DMS153 treated with DMSO at 0.1 percent for 48 hours (cell line): ENCODE results near the gene SUMO3.
A peak's percentile ranks its signal among the peaks of the same experiment; 100 is the strongest.

Source experiments
- DNase-seq: peaks from one replicate; lab custom pipeline; 2025; ENCODE audit not compliant: unreplicated experiment; lab: John Stamatoyannopoulos, UW

The SUMO3 gene

GRCh38 chr21:44804762-44805161 lies 13.1 kb downstream of the SUMO3 start:
- DNase-seq = no peak

GRCh38 chr21:44803651-44804050 lies 14.2 kb downstream of the SUMO3 start:
- DNase-seq = no peak

DNA sequence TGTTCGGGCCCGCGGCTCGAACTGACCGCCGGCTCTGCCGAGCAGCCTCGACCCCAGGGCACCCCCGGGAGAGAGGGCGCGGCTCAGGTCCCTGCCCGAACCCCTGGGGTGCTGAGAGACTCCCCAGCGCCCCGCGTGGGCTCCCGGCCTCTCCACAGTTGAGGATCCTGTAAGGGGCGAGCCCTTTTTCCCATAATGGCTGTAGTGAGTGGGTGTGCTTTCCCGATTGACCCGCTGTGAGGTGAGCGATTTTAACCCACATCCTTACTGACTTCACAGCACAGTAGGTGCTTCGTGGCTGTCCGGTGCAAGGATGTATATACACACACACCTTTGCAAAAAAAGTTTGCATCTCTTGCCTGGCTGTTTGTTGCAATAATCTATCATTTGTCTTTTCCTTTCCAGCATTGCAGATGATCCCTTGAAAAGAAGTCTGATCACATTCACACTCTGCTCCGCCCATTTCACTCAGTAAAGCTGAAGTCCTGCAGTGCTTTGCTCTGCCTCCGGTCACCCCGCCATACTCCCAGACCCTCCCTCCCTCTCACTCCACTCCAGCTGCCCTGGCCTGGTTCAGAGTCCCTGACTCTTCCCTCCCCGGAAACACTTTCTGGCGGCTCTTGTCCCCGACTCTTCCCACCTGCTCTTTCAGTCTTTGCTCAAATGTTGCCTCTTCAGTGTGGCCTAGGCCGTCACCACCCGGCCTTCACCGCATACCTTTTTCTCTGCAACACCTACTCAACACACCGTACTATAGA lies 15.3 kb downstream of the SUMO3 start:
- DNase-seq = no peak

DNA sequence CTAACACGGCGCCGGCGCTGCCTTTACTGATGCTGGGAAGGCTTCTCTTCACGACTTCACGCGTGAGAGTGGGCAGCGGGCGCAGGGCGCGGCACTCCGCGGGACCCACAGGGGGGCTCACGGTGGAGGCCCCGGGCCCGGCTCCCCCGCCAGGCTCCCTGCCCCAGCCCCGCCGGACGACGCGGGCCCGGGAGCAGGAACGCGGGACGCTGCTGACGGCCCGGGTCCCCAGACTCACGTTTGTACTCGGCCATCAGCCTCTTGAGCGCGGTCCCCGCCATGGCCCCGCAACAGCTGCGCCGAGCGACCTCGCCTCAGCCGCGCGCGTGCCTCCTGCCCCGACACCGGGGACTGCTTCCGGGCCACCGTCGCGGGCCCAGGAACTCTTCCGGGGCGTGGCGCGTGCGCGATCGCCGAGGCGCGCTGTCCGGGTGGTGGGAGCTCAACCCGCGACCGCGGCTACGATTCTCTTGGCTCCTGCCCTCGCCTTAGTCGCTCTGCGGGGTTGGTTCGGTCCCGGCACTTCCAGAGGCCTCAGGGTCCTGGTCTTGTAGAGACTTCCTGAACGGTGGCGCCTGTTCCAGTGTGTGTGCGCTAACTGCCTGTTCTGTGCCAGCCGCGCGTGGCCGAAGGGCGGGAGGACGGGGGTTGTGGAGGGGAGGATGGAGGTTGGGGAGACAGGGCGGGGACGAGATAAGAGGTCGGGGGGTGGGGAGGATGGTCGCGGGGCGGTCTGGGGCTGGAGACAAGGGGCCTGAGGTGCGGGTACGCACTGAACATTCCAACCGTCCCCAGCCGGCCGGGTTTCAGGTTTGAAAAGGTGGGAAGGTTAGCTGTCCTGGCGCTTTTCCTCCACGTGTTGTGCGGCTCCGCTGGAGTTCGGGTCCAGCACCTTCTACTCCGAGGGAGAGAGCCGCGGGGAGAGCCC lies 16.1 kb downstream of the SUMO3 start, which contains the start of gene UBE2G2:
UBE2G2 (minus strand) TSS at position 353 of the 928 bp plus-strand sequence; CDS start at position 281, 72 bp downstream.
- DNase-seq = peak; percentile 59

- DNase-seq = no peak
Observed at GRCh38 chr21:44800971-44801467, 16.8 kb downstream of the SUMO3 start.

- no peak for DNase-seq
Observed at GRCh38 chr21:44800103-44800502, 17.8 kb downstream of the SUMO3 start.

GRCh38 chr21:44799646-44800045 lies 18.2 kb downstream of the SUMO3 start:
- DNase-seq = no peak

DNA sequence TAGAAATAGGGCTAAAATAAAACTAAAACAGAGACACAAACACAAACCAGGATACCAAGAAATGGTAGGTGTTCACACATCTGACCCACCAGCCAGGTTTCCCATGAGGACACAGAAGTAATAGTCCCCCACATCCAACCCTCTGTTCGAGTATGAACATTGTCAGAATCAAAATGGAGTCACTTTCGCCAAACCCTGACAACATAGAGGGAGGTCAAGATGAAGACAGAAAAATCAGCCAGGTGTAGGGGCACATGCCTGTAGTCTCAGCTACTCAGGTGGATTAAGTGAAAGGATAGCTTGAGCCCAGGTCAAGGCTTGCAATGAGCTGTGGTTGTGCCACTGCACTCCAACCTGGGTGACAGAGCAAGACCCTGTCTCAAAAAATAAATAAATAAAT lies 20.1 kb downstream of the SUMO3 start:
- no peak for DNase-seq

GRCh38 chr21:44795342-44795741 lies 22.5 kb downstream of the SUMO3 start:
- no peak for DNase-seq

GRCh38 chr21:44793592-44794374 lies 24.1 kb downstream of the SUMO3 start:
- DNase-seq = no peak

DNA sequence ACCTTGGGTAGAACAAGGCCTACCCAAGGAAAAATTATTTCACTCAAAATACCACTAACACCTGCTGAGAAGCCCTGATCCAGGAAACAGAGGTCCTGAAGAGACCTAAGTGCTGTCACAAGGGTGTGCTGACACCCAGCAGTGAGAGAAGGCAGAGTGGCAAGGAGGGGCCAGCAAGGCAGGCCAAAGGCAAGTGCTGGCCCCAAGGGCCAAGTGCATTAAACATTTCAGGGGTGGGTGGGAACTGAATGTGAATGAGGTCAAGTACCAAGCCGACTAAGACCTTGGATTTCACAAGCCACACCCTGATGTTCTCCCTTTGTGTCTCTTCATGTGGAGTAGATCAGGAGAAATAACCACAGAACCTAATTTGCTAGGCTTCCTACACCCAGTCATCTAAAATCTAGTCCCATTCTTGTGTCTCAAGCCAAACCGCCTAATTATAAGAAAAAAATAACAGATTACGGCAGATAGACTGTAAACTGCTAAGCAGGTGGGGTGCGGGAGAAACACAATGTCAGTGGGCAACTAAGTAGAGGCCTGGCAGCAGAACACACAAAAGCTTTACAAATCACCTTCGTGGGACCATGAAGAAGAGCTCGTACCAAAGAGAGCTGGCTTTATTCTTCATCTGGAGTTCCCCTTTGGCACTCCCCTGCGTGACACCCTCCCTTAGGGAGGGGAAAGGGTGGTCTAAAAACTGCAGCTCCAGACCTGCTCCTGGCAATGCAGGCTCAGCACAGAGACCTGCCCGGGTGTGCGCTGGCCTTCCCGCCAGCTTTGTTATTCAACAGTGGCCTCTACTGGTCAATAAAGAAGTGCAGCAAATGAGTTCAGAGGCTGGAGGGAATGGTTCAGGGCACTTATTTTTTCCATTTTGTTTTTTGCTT lies 24.9 kb downstream of the SUMO3 start:
- DNase-seq = peak; percentile 59

DNA sequence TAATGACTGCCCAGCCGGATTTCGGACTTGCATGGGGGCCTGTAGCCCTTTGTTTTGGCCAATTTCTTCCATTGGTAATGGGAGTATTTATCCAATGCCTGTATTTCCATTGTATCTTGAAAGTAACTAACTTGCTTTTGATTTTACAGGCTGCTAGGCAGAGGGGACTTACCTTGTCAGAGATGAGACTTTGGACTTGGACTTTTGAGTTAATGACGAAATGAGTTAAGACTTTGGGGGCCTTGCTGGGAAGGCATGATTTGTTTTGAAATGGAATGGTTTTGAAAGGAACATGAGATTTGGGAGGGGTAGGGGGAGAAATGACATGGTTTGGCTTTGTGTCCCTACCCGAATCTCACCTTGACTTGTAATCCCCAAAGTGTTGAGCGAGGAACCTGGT lies 25.9 kb downstream of the SUMO3 start:
- DNase-seq = no peak

DNA sequence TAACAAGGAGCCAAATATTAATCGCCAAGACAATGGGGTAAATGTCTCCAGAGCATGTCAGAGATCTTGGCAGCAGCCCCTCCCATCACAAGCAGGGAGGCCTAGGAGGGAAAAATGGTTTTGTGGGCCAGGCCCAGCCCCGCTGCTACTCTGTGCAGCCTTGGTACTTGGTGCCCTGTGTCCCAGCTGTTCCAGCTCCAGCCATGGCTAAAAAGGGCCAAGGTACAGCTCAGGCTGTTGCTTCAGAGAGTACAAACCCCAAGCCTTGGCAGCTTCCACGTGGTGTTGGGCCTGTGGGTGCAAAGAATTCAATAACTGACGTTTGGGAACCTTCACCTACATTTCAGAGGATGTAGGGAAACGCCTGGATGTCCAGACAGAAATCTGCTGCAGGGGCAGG lies 26.6 kb downstream of the SUMO3 start:
- no peak for DNase-seq

DNA sequence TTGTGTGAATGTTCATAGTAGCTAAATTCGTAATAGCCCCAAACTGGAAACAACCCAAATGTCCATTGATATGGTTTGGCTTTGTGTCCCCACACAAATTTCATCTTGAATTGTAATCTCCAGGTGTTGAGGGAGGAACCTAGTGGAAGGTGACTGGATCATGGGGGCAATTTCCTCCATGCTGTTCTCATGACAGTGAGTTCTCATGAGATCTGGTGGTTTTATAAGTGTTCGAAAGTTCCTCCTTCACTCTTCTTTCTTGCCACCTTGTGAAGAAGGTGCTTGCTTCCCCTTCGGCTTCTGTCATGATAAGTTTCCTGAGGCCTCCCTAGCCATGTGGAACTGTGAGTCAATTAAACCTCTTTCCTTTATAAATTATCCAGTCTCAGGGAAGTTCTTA lies 27.5 kb downstream of the SUMO3 start:
- DNase-seq = no peak

DNA sequence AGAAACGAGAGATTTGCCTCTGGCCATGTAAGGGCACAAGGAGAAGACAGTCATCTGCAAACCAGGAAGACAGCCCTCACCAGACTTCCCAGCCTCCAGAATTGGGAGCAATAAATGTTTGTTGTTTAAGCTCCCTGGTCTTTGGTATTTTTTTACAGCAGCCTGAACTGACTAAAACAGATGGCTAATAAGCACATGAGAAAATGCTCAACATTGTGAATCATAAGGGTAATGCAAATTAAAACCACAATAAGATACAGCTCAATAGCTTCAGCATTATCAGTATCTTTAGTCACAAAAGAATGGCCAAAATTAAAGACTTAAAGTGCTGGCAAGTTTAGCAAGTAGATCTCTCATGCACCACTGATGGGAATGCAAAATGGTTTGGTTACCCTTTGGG lies 28.0 kb downstream of the SUMO3 start:
- no peak for DNase-seq

- peak; percentile 39 for DNase-seq
Observed at GRCh38 chr21:44785620-44786335, 32.1 kb downstream of the SUMO3 start.

- DNase-seq = no peak
Observed at GRCh38 chr21:44784810-44785209, 33.1 kb downstream of the SUMO3 start.

GRCh38 chr21:44783020-44783696 lies 34.7 kb downstream of the SUMO3 start:
- no peak for DNase-seq
